MV-4-11 (cell line): ENCODE data around the gene TXK.
"Not testable (repeated sequence)": the region's sequence is repeated elsewhere in the genome, so short reads cannot be mapped to it uniquely, and the experiment has no call there.

ENCODE experiments used
- DNase-seq: peaks from one replicate; lab custom pipeline; 2025; lab: John Stamatoyannopoulos, UW

The TXK gene

GRCh38 chr4:48134081-48134480 lies at the start of gene TXK:
Gene TXK (minus strand): TSS chr4:48134250. CDS start chr4:48134170, 80 bp downstream.
- no peak for DNase-seq

GRCh38 chr4:48180234-48180633 lies 46.2 kb upstream of the TXK start:
- peak; percentile 90 for DNase-seq

- DNase-seq: no peak
Observed at GRCh38 chr4:48178931-48179330, 44.9 kb upstream of the TXK start.

GRCh38 chr4:48175806-48176205 lies 41.8 kb upstream of the TXK start:
- DNase-seq: no peak

GRCh38 chr4:48175328-48175727 lies 41.3 kb upstream of the TXK start:
- no peak for DNase-seq

- DNase-seq: peak; percentile 70
Observed at GRCh38 chr4:48173056-48173991, 39.3 kb upstream of the TXK start.

GRCh38 chr4:48172651-48173050 lies 38.6 kb upstream of the TXK start:
- no peak for DNase-seq

GRCh38 chr4:48169636-48170035 lies 35.6 kb upstream of the TXK start:
- DNase-seq: no peak

- DNase-seq: no peak
Observed at GRCh38 chr4:48167538-48168263, 33.7 kb upstream of the TXK start.

GRCh38 chr4:48164561-48164960 lies 30.5 kb upstream of the TXK start:
- not testable (repeated sequence) for DNase-seq

- DNase-seq: no peak
Observed at GRCh38 chr4:48163746-48164145, 29.7 kb upstream of the TXK start.

- DNase-seq: no peak
Observed at GRCh38 chr4:48162162-48162561, 28.1 kb upstream of the TXK start.

- DNase-seq: no peak
Observed at GRCh38 chr4:48157271-48157670, 23.2 kb upstream of the TXK start.

- DNase-seq: no peak
Observed at GRCh38 chr4:48156423-48156822, 22.4 kb upstream of the TXK start.

GRCh38 chr4:48153791-48154550 lies 19.9 kb upstream of the TXK start:
- DNase-seq: no peak

GRCh38 chr4:48152259-48152658 lies 18.2 kb upstream of the TXK start:
- DNase-seq: no peak

GRCh38 chr4:48149827-48150370 lies 15.8 kb upstream of the TXK start:
- no peak for DNase-seq

GRCh38 chr4:48147621-48148020 lies 13.6 kb upstream of the TXK start:
- DNase-seq: no peak

GRCh38 chr4:48141048-48141447 lies 7.0 kb upstream of the TXK start:
- DNase-seq: peak; percentile 49

- DNase-seq: no peak
Observed at GRCh38 chr4:48139691-48140090, 5.6 kb upstream of the TXK start.

- DNase-seq: no peak
Observed at GRCh38 chr4:48138936-48139335, 4.9 kb upstream of the TXK start.

- DNase-seq: no peak
Observed at GRCh38 chr4:48138511-48138910, 4.5 kb upstream of the TXK start.
